SHP77 (cell line): Measurements from ENCODE around the gene USP32.

Experiments used
- DNase-seq, 2 experiments: peaks; one replicate each; lab custom pipeline; 2025; lab: John Stamatoyannopoulos, UW

Gene USP32

DNA sequence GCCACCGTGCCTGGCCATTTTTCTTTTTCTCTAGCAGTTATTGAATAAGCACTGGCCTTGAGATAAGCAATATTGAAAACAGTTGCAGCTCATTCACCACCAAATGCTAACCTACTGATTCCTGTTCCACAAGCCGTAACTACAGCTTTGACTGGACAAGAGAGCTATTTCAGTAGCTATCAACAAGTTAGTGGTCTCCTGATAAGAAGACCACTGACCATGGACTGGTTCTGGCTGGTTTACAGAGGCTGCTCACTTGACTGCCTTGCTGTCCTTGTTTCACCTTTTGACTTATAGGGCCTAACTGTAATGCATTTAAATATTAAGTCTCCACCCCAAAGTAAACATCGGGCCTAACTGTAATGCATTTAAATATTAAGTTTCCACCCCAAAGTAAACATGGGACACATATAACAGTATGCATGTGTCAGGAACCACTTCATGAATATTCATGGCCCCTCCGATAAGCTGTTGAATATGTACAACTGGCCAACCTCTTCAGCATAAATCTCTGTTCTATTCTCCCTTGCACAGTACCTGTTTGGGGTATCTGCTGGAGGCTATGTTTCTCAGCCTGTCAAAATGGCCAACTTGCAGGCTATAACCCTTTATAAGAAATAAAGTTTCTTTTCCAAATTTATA, 94.1 kb downstream of the USP32 start:
- no peak for DNase-seq

DNA sequence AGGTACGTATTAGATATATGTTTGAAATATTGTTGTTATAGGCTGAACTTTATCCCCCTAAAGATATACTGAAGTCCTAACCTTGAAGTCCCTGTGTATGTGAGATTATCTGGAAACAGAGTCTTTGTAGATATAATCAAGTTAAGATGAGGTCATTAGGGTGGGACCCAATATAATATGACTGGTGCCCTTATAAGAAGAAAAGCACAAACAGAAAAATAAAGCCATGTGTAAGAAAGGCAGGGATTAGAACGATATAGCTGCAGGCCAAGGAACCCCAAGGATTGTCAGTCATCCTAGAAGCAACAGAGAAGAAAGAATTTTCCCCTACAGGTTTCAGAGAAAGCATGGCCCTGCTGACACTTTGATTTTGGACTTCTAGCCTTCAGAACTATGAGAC, 95.8 kb downstream of the USP32 start:
- DNase-seq: no peak

DNA sequence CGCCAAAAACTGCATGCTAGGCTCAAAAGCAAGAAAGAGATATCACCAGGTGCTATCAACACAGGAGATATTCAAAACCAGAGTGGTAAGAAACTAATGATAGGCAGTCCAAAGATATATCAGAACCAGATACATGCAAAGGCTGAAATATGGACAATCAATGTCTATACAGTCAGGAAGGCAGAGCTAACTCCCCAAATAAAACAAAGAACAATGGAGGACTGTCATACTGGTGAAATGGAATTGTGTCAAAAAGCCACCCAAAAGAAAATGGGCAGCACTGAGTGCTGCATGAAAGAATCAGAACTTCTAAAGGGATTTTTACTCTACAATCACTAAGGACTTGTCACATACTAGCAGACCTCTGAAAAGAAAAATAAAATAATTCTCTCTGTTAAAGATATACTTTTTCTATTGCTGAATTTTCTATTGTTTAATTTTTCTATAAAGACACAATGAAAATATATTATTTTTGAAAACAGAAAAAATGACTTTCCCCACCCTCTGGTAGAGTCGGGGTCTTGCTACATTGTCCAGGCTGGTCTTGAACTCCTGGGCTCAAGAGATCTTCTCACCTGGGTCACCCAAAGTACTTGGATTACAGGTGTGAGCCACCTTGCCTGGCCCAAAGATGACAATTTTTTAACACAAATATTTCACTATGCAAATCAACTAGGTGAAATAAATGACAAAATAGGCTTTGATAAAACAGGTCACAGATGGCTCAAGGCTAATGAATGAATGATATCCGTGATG, 98.2 kb downstream of the USP32 start:
- no peak for DNase-seq

DNA sequence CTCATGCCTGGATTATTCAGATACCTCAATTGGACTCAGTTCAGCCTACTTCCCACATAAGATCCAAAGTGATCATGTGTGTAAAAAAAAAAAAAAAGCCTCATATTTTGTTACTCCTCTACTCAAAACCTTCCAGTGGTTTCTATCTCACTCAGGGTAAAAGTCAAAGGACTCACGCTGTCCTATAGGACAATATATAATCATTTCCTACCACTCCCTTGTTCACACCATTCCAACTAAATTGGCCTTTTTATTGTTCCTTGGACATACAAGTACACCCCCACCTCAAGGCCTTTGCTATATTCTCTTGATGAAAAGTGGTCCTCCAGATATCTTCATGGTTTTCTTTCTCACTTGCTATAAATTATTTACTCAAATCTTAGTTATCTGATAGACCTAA, 99.2 kb downstream of the USP32 start:
- DNase-seq: no peak

DNA sequence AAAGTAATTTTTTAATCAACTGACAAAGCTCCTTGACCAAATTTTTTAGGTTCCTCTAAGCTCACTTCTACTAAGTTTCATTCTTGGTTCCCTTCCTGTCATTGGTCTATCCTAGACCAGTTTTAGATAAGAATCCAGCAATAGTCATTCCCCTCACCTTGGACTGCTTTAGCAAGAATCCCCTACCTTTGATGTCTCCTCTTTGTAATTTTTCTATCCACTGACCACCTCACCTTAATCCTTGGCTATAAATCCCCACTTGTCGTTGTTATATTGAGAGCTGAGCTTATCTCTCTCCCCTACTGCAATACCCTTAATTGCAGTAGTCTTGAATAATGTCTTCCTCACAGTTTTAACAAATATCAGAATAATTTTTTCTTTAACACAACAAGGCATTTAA, 107.2 kb downstream of the USP32 start:
- DNase-seq: no peak

DNA sequence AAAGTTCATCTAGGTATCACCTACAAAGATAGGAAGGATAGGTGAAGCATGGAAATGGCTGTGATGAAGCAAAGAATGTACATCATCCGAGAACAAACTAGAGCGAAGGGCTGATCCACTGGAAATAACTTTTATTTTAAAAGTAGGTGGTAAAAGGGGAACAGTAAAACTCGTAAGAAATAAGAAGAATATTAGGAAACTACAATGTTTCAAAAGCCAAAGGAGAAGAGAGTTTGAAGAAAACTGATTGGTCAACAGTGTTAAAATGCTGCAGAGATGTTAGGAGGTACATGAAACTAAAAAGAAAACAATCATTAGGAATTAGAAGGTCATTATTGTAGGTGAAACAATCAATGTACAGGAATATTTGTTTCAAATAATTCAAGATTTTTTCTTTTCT, 108.1 kb downstream of the USP32 start:
- DNase-seq: no peak

DNA sequence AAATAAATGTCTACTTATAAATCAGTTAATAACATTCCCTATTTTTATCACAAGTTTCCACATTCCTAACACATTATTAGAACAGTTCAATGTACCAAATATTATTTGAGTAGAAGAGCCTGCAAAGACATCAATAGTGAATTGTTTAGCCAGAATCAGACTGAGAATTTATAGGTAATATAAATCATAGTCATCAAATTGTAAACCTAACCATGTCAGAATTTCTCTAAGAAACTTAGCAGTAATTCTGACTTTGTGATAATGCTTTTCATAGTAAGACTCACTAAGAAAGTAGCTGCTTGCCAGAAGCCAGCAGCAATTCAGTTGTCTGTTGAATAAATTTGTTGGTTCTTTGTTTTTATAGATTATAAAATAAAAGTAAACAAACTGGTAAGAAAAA, 111.3 kb downstream of the USP32 start:
- no peak for DNase-seq

DNA sequence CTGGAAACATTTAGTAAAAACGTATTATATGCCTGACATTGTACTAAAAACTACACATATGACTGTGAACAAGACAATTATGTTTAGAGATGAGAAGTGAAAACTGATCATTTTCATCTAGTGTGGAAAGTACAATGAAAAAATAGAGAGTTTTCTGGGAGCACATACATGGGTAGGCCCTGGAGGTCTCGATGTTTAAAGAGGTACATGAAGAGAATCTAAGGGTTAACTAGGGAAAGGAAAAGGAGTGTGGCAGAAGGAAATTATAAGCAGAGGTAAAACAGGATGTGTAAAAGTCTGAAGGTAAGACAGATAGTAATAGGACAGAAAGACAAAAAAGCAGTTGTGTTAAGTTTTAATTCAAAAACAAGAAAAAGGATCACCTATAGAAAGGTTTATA, 113.7 kb downstream of the USP32 start:
- no peak for DNase-seq

DNA sequence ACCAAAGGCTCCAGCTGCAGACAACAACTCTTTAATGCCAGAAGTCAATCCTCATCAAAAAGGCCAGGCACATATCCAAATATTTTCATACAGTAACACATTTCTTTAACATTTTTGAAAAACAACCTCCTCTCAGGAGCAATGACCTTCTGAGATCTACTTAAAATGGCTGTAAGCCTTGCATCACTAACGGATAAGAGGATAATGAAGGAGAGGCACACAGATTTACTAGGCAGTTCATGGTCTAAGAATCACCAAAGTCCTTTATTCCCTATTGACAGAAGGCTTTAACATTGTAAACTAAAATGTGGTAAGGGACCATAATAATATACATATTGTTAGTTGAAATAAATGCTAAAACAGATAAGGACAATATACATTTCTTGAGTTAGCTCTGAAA, 114.7 kb downstream of the USP32 start:
- no peak for DNase-seq

DNA sequence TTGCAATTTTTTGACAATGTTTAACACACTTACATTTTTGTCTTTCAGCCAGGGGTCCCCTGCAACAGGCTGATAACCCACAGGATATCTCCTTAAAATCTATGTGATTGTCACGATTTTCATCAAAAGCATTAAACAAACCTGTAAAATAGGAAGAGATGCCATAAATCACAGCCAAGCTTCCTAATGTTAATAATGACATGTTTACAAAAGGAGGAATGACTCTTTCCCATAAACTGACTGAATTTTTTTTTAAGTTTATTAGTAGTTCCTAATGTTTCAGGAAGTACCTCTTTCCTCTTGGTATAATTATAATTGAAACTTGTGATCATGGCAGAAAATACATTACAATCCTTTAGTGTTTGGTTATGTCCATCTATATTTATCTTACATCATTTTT, 122.5 kb downstream of the USP32 start:
- DNase-seq: no peak

DNA sequence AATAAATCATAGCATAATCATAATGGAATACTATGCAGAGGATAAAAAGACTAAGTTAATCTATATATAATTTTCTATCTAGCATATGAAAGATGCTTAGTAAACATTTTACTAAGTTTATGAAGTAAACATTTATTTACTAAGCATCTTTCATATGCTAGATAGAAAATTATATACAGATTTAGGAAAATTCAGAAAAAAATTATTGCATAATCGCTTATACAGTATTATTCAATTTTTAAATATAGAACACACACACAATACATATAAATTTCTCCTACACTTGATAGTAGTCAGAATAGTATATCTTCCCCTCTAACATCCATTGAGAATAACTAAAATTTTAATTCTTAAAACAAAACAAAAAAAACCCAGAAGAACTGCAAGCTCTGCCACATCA, 131.4 kb downstream of the USP32 start:
- no peak for DNase-seq

DNA sequence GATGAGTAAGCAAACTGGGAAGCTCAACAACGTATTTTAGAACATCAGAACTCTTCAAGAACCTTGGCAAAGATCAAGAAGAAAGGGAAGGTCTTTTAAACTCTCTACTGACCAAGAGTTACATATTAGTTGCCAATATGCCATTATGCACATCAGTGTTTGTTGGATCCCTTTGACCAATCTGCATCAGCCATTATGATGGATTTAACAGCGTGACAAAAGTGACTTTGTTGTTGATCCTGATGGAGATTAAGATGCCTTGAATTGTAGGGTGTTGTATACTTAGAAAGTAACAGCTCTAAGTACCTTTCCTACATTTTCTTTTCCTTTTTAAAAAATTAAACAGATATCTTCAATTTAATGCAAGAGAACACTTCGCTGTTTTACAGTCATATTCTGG, 133.6 kb downstream of the USP32 start:
- DNase-seq: no peak

DNA sequence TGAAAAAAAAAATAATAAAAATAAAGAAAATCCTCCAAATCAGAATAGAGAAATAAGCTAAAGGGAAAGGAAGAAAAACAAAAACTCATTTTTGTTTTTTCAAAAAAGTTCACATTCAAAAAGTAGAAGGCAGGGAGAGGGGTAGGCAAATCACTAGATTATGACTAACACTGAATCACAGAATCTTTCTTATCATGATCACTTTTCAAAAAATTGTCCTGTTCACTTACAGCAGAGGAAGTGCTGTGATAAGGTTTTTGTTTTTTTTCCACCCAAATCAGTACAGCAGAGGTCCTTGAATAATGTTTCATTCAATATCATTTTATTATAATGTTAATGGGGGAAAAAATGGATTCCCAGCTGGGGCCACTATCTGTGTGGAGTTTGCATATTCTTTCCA, 135.8 kb downstream of the USP32 start:
- DNase-seq: no peak

DNA sequence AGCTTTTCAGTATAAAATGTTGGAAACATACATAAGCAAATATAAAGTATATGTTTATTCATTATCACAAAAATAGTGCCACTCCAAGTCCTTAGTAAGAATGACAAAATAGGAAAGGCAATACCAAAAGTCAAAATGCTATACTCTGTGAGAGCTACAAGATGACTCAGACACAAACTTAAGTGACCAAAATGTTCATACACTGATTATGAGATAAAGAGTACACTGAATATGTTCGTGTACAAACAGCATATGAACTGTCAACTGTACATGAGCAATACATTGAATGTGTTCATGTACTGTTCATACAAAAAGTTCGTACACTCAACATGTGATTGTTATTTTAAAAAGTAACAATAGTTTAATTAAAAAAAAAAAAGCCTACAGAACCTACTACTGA, 138.9 kb downstream of the USP32 start:
- DNase-seq: no peak

DNA sequence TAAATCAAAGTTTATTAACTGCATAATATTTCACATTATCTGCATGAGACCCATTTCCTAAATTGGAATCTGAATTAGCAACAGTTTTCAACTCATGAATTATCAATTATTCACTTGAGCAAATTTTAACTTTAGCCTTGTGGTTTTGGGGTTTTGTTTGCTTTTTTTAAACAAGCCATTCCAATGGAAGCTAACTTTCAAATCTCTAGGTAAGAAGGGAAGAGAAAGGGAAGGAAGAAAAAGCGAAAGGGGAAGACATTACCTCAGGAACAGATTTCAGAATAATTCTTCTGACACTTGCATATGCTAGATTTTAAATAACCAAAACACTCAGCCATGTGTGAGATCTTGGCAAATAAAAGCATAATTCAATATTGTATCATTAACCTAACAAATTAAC, 139.5 kb downstream of the USP32 start:
- DNase-seq: no peak

DNA sequence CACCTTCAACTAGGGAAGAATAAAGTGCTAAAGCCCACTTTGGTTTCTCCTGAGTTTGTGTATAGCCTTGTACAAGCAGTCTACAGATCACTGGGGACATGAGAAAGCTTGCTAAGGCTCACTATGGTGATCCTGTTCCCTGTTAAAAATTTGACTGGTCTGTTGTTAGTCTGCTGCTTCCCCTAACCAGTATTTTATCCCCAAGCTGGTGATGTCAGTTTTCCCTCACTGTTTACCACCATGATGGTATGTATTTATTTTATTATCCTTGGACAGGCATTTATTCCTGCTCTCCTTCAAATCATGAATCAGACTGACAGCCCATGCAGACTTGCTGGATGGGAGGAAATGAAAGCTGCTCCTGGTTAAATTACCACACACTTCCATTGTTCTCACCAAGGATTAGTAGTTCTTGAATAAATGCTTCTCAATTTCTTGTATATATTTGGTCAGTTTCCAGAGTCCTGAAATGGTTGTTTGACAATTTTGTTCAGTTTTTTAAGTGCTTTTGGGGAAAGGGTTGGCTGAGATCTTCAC, 142.6 kb downstream of the USP32 start:
- no peak for DNase-seq

DNA sequence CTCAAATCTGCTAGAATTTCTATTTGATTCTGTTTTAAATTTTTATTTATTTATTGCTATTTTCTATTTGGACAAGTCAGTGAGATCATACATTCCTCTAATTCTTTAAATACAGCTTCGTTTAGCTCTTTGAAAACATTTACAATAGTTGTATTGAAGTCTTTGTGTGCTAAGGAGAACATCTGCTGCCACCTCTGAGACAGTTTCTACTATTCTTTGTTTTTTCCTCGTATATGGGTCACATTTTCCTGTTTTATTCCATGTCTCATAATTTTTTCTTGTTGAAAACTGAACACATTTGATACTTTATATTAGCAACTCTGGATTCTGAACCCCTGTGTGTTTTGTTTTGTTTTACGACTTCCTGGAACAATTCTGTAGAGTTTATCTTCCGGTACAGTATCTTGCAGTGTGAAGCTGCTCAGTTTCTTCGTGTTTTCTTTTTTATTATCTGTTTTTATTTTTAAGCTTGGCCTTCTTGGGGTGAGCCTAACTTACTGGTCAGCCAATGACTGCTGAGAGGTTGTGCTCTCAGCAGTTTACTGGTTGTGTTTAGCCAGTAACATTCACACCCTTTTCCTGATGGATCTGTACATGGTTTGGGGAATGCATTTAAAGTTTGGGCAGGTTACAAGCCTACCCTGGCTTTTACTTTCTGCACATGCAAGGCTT, 143.2 kb downstream of the USP32 start:
- DNase-seq: no peak

DNA sequence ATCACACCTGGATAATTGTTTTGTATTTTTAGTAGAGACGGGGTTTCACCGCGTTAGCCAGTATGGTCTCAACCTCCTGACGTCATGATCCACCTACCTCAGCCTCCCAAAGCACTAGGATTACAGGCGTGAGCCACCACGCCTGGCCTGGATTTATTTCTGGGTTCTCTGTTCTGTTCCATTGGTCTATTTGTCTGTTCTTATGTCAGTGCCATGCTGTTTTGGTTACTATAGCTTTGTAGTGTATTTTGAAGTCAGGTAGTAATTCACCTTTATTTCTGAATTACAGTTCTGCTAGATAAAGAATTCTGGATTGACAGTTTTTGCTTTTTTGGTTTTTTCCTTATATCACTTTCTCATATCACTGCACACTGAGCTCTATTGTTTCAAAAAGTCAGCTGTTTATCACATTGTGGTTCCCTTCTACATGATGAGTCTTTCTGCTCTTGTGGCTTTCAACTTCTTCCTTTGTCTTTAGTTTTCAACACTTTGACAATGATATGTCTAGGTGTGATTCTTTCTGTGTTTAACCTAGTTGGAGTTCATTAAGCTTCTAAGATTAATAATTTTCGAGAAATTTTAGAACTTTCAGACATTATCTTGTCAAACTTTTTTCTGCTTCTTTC, 144.0 kb downstream of the USP32 start:
- no peak for DNase-seq

DNA sequence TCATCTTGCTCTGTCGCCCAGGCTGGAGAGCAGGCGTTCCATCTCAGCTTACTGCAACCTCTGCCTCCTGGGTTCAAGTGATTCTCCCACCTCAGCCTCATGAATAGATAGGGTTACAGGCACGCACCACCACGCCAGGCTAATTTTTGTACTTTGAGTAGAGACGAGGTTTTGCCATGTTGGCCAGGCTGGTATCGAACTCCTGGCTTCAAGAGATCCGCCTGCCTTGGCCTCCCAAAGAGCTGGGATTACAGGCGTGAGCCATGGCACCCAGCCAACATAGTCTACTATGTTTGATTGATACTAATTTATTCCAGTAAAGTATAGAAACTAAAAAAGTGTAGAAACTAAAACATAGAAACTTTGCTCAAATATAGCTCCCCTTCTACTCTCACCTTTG, 147.3 kb downstream of the USP32 start:
- DNase-seq: no peak

DNA sequence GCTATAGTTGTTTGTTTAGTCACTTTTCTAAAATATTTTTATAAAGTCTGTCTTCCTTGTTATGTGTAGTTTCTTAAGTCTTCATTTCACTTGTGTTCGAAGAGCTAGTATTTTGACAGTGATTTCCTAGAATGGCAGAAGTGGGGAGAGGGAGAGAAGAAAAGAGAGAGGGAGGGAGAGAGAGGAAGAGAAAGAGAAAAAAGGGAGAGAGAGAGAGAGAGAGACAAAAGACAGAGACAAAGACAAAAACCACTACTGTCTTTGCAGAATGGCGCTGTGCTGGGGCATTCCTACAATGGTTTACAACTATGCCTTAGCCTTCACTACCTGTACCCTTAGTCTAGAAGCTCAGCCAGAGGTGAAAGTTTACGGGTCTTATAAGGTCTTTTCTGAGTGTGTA, 151.6 kb downstream of the USP32 start:
- DNase-seq: no peak

DNA sequence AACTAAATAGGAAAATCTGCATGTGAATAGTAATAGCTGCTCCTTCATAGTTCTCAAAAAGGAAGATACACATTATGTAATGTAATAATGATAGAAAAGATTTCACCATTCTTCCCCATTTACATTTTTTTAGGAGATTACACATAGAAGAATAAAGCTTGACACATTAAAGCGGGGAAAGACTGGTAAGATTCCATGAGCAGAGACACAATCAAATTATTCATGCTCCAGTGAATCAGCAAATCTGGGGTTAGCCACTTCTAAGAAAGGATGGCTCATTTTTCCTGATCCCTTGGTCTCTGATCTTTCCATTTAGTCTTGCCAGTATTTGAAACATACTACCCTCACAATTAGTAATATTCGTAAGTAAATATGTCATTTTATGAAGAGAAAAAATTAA, 160.2 kb downstream of the USP32 start:
- no peak for DNase-seq

DNA sequence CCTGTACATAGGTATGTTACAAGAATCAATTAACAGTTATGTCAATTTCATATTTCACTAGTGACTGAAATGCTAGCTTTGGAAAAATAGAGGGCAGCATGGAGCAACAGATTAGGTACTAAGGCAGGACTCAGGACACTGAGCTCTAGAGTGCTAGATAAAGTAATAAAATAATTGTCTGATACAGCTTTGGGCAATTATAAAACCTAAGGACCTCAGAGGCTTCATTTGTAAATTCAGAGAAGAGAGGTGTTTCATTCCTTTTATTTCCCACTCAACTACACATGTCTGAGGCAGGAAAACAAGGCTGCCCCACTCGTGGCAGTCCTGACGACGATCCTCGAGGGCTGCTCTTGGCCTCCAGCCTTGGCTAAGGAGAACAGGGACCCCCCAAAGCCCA, 160.7 kb downstream of the USP32 start:
- peak; percentile 6 to 13 for DNase-seq

DNA sequence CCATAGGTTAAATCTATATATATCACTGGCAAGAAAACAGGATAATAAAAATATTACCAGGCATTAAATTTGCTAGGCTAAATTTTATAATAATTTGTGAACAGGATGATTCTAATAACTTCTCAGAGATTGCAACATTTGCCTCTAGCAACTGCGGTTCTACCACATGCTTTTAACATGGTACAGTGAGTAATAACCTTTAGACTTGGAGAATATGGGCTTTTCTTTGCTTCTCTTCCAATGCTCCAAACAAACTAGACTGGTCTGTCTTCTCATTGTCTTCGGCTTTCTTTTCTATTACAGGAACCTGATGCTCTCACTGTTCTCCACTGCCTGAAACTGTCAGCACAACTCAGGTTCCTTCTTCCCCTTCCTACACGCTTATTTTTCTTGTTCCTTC, 161.6 kb downstream of the USP32 start:
- DNase-seq: no peak
